GM23248 (cell line): ENCODE results near the gene LRIG1.

Source experiments
- EZH2 ChIP-seq: fragments of 200-600 bp; sonication (generic); IDR thresholded peaks from 2 replicates; pipeline ENCODE4 v1.6.1; 2018; ENCODE audit warnings: antibody characterized with exemption, mild to moderate bottlenecking; ENCODE audit not compliant: insufficient read depth, poor library complexity, severe bottlenecking
- EZH2phosphoT487 ChIP-seq: fragments of 200-600 bp; sonication (generic); IDR thresholded peaks from 2 replicates; pipeline ENCODE4 v1.6.1; 2018; ENCODE audit warnings: antibody characterized with exemption, moderate library complexity, mild to moderate bottlenecking, low read depth; ENCODE audit not compliant: insufficient read depth

DNA sequence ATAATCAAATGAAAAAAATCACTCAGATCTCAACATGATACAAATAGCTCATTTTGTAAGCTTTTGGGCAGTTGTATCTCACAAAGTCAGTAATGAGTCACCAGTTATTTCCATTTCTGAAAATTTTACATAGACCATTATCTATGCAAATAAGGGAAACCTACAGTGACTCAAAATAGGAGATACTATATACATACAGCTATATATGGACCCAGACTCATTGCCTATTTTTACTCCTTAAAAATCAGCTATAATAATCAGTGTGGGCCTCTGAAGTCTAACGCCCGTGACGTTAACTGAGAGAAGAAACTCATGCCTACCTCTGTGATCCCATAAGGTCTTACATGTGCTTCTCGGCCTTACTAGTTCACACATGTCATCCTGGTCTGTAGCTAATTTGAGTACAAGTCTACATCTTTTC, 31.6 kb downstream of the LRIG1 start:
- no peak for TF ChIP-seq EZH2phosphoT487
- TF ChIP-seq EZH2: no peak
